GM21515 (cell line): Measurements from ENCODE around the gene NDUFA5.
"Not testable (repeated sequence)": the region's sequence is repeated elsewhere in the genome, so short reads cannot be mapped to it uniquely, and the experiment has no call there.

Experiments used
- ATAC-seq: cut with Tn5 transposase; IDR thresholded peaks from one replicate; pipeline ENCODE4 v1.9.1; 2021; ENCODE audit not compliant: unreplicated experiment

The NDUFA5 gene

GRCh38 chr7:123558289-123558874 is 764 bp upstream of the NDUFA5 start:
- ATAC-seq: no peak

- ATAC-seq: no peak
Observed at GRCh38 chr7:123557016-123557397, 611 bp downstream of the NDUFA5 start.

DNA sequence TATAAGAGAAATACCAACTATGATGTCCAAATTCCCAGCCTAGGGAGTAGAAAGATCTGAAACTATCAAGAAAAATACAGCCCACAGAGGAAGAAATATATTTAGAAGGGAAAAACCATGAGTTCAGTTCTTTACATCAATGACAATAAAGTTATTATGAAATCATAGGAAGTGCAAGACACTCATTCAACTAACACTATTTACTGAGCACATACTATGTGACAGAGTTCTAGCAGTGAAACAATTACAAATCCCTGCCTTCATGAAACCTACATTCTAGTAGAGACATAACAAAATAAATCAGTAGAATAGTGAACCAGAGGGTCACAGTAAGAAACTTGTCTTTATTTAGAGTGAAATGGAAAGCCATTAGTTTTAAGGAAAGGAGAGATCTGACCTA is 2.1 kb downstream of the NDUFA5 start:
- ATAC-seq: no peak

- no peak for ATAC-seq
Observed at GRCh38 chr7:123553159-123553558, 4.5 kb downstream of the NDUFA5 start.

GRCh38 chr7:123552641-123553040 is 5.0 kb downstream of the NDUFA5 start:
- no peak for ATAC-seq

DNA sequence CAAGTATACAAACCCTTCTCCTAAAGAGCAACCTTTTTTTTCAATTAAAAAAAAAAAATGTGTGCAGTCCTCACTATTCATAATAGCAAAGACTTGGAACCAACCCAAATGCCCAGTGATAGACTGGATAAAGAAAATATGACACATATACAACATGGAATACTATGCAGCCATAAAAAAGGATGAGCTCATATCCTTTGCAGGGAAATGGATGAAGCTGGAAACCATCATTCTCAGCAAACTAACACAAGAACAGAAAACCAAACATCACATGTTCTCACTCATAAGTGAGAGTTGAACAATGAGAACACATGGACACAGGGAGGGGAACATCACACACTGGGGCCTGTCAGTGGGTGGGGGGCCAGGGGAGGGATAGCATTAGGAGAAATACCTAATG is 5.5 kb downstream of the NDUFA5 start:
- ATAC-seq: not testable (repeated sequence)

- no peak for ATAC-seq
Observed at GRCh38 chr7:123548406-123548805, 9.2 kb downstream of the NDUFA5 start.

- ATAC-seq: no peak
Observed at GRCh38 chr7:123539871-123540270, 17.7 kb downstream of the NDUFA5 start.

GRCh38 chr7:123538897-123539296 is 18.7 kb downstream of the NDUFA5 start:
- ATAC-seq: no peak

GRCh38 chr7:123538189-123538714 is 19.4 kb downstream of the NDUFA5 start:
- ATAC-seq: no peak

DNA sequence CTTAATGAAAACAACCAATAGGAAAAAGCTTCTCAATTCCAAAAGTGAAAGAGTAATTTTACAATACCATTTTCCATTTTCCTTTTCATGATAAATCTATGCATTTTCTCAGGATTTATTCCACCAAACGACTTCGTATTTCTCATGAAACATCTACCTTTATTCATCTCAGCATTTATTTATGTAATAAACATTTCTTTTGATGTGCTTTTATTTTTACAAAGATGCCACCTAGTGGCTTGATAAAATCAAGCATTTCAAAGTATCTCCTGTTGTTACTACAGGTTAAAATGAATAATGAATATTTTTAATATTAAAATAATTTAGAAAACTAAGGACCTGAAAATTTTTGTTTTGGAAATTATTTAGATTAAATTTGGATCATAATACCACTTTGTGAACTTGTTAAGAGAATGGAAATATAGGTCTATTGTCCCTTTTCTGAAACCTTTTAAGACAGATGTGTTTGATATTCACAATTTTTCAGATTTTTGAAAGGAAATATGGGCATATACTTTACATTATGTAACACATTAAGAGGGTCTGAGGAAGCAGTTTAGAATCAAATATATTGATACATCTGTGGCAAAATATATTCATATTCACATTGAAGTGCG is 20.5 kb downstream of the NDUFA5 start:
- ATAC-seq: no peak

DNA sequence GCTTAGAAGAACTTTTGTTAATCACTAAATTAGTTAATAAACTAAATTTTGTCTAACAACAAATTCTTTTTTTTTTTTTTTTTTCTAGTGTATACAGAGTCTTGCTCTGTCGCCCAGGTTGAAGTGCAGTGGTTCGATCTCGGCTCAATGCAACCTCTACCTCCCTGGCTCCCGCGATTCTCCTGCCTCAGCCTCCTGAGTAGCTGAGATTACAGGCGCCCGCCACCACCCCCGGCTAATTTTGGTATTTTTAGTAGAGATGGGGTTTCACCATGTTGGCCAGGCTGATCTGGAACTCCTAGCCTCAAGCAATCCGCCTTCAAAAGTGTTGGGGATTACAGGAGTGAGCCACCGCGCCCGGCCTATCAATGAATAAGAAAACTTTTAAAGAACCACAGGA is 22.1 kb downstream of the NDUFA5 start:
- ATAC-seq: no peak

GRCh38 chr7:123534383-123535260 is 23.0 kb downstream of the NDUFA5 start, which contains the start of gene IQUB:
Gene IQUB (minus strand): TSS chr7:123534595. CDS start chr7:123512340, 22,255 bp downstream.
- peak; percentile 81 for ATAC-seq

DNA sequence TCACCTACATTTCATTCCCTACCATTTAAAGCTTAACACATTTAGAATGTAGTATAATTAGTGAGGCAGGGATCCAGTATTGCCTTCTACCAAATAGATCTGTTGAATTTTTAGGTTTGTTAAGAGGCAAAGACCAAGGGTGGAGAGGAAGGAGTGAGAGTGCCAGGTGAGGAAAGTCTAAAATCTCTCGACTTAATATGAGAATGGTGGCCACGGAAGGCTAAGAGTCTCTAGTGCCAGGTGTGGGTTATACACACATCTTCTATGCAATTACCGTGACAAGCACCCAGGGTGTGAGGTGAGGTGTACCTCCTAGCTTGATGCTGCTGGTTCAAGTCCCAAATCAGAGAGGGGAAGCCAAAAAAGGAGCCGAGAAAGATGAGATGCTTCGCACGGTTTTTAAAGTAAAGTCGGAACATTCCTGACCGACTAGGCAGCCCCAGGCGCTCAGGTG is 23.7 kb downstream of the NDUFA5 start:
- peak; percentile 5 for ATAC-seq

- no peak for ATAC-seq
Observed at GRCh38 chr7:123533553-123533917, 24.1 kb downstream of the NDUFA5 start.

GRCh38 chr7:123532788-123533552 is 24.6 kb downstream of the NDUFA5 start:
- peak; percentile 30 for ATAC-seq

DNA sequence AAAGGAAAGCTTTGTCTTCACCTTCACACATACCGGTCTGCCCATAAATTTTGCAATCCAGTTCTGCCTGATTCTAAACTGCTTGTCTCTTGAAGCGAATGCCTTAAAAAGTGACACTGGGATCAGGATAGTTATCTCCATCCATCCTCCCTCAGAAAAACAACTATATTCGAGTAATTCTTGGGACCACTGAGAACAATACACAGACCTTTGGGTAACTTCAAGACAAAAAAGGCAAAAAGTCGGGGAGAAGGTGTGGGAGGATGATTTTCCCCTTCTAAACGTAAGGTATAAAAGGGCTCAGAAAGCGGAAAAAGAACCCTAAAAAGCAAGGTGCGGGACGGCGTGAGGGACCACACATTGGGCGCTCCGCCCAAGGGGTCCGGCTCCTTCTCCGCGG is 25.3 kb downstream of the NDUFA5 start:
- ATAC-seq: not testable (repeated sequence)

DNA sequence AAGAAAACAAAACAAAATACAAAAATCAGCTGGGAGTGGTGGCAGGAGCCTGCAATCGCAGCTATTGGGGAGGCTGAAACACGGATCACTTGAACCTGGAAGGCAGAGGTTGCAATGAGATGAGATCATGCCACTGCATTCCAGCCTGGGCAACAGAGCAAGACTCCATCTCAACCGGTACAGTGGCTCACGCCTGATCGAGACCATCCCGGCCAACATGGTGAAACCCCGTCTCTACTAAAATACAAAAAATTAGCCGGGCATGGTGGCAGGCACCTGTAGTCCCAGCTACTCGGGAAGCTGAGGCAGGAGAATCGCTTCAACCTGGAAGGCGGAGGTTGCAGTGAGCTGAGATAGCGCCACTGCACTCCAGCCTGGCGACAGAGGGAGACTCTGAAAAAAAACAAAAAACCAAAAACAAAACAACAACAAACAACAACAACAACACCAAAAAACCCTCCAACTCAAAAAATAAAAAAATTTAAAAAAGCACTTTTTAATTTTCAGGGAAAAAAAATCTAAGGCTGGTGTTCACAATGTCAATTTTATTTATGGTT is 27.5 kb downstream of the NDUFA5 start:
- ATAC-seq: not testable (repeated sequence)

GRCh38 chr7:123528265-123528664 is 29.4 kb downstream of the NDUFA5 start:
- ATAC-seq: no peak

DNA sequence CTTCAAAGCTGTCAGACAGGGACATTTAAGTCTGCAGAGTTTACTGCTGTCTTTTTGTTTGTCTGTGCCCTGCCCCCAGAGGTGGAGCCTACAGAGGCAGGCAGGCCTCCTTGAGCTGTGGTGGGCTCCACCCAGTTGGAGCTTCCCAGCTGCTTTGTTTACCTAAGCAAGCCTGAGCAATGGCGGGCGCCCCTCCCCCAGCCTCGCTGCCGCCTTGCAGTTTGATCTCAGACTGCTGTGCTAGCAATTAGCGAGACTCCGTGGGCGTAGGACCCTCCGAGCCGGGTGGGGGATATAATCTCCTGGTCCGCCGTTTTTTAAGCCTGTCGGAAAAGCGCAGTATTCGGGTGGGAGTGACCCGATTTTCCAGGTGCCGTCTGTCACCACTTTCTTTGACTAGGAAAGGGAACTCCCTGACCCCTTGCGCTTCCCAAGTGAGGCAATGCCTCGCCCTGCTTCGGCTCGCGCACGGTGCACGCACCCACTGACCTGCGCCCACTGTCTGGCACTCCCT is 29.8 kb downstream of the NDUFA5 start:
- not testable (repeated sequence) for ATAC-seq
